Suprapubic skin (tissue), 4 donors: ENCODE measurements around the gene GPR85.

Experiments used
- EP300 ChIP-seq: sonication (generic); formaldehyde crosslinking; IDR thresholded peaks from one replicate; pipeline ENCODE4 v1.6.1; 2017; ENCODE audit warnings: antibody characterized with exemption
- POLR2A ChIP-seq, 2 donors: fragments of 450-650 bp; IDR thresholded peaks; one replicate each; pipeline ENCODE4 v1.6.1; 2017; ENCODE audit warnings: antibody characterized with exemption in 2 of 2, mild to moderate bottlenecking in 2 of 2, moderate library complexity in 2 of 2
- POLR2AphosphoS5 ChIP-seq, 3 donors: sonication (generic); formaldehyde crosslinking; IDR thresholded peaks; one replicate each; pipeline ENCODE4 v1.6.1; 2017; ENCODE audit warnings: antibody characterized with exemption in 3 of 3
- TF ChIP-seq, protein P1 (sequence below), 2 donors: fragments of 200-600 bp in 1 of 2; fragments of 450-650 bp in 1 of 2; sonication (generic) in 1 of 2; IDR thresholded peaks; one replicate each; pipeline ENCODE4 v1.5.1; 2016 to 2019; ENCODE audit warnings: antibody characterized with exemption in 2 of 2, mild to moderate bottlenecking in 1 of 2, moderate library complexity in 1 of 2

DNA sequence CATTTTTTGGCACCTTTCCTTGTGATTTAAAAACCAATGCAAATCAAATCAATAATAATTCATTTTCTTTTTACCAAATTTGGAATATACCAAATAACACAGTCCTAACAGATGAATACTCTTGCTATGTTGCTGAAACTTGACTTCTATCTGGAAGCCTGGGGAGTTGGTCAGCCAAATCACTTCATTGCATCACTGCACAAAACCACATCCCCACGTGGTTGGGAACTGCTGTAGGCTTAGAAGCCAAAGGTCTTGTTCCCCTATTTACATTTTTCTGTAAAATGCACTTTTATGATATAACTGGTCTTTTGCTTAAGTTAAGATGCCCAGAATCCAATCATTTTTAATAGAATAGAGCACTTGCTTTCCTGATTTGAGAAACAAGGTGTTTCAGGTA is 15.2 kb downstream of the GPR85 start:
- TF ChIP-seq, protein P1, sequence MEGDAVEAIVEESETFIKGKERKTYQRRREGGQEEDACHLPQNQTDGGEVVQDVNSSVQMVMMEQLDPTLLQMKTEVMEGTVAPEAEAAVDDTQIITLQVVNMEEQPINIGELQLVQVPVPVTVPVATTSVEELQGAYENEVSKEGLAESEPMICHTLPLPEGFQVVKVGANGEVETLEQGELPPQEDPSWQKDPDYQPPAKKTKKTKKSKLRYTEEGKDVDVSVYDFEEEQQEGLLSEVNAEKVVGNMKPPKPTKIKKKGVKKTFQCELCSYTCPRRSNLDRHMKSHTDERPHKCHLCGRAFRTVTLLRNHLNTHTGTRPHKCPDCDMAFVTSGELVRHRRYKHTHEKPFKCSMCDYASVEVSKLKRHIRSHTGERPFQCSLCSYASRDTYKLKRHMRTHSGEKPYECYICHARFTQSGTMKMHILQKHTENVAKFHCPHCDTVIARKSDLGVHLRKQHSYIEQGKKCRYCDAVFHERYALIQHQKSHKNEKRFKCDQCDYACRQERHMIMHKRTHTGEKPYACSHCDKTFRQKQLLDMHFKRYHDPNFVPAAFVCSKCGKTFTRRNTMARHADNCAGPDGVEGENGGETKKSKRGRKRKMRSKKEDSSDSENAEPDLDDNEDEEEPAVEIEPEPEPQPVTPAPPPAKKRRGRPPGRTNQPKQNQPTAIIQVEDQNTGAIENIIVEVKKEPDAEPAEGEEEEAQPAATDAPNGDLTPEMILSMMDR (IDR thresholded peaks at IDR 0.05), result no peak
- TF ChIP-seq POLR2A (IDR thresholded peaks at IDR 0.05) (no peak), EP300 (no peak), POLR2AphosphoS5 (IDR thresholded peaks at IDR 0.05) (no peak)
